Stimulated activated CD4-positive, alpha-beta T cell treated with anti-CD3 and anti-CD28 coated beads, Interleukin-15, amount 100 ng/mL, for 24 hours (primary cell): Measurements from ENCODE around the gene ITSN1.
"Not testable (repeated sequence)": the region's sequence is repeated elsewhere in the genome, so short reads cannot be mapped to it uniquely, and the experiment has no call there.

Experiments
- DNase-seq: peaks from one replicate; pipeline ENCODE4 v3.0.0-alpha.2; 2020

Gene ITSN1

DNA sequence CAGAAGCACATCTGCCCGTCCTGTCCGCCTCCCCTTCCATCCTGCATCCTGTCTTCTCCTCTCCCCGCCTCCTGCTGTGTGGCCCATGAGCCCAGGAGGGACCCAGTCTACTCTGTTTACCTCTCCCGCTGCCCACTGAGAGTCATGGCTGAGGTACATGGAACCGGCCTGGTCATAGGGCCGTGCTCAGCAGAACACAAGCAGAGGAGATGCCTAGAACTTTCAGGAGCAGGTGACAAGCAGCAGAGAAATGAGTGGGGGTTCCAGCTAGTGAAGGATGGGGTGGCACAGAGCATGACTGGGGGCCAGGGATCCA is 202.5 kb downstream of the ITSN1 start:
- DNase-seq: no peak

GRCh38 chr21:33846141-33846540 is 203.8 kb downstream of the ITSN1 start:
- DNase-seq: no peak

- DNase-seq: no peak
Measured at GRCh38 chr21:33847588-33848248, 205.4 kb downstream of the ITSN1 start.

GRCh38 chr21:33848249-33848953 is 206.1 kb downstream of the ITSN1 start:
- no peak for DNase-seq

DNA sequence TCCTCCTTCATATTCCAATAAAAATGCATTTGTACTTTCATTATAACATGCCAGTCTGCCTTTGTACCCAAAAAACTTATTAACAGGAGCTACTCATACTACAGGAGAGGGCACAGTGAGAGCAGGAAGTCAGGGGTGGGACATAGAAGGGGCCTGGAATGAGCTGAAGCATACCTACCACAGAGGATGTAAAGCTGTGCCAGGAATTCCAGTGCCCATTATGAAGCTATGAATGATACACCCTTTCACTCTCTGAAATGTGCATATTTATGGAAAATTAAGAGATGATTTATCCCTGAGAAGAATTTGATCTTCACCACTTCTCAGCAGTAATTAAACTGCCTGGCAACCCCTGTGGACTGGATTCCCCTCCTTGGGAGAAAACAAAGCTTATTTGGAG is 207.5 kb downstream of the ITSN1 start:
- DNase-seq: no peak

DNA sequence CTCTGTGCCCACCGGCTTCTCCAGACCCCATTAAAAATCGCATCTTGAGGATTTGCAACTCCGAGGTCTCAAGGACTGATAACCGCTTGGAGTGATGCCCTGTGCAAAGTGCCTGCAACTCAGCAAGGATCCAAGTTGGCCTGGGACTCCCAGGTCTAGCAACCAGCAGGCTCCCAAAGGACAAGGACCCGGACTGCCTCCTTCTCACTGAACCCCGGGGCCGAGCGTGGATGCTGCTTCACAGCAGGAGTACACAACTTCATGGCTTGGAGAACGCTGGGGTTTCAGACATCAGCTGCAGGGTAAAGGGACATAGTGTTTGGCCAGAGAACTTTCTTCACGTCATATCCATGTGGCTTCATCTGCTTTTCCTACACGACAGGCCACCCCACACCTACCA is 208.1 kb downstream of the ITSN1 start:
- no peak for DNase-seq

DNA sequence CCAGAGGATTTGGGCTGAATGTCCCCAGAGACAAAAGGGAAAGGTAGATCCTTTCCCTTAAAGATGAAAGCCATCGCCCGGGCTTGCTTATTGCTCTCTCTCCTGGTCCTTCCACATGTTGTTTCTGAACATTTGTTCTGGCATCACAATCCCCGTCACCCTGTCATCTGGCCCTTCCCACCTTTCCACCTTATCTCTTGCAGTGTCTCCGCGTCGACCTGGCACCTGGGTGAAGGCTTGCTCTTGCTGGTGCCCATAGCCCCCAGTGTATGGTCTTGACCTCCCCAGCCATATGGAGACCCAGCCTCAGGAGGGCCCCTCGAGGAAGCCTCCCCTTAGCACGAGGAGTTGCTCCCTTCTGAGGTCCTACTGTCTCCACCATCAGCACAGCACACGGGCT is 208.7 kb downstream of the ITSN1 start:
- no peak for DNase-seq

DNA sequence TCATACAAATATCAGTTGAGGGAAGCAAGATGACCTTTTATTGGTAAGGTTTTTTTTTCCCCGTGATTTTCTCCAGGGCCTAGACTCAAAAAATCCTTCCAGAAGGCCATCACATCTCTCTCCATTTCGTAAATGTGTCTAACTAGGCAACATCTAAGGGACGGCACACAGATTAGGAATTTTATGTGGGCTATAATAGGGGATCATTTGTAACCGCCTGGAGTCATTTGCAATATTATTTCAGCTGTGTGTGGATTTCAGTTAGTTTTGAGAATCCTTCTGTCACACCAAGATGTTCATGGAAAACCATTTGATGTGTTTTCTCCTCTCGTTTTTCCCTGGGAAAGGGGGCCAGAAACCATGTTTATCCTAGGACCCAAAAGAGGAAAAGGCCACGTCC is 210.2 kb downstream of the ITSN1 start:
- no peak for DNase-seq

GRCh38 chr21:33854604-33855003 is 212.3 kb downstream of the ITSN1 start:
- DNase-seq: no peak

DNA sequence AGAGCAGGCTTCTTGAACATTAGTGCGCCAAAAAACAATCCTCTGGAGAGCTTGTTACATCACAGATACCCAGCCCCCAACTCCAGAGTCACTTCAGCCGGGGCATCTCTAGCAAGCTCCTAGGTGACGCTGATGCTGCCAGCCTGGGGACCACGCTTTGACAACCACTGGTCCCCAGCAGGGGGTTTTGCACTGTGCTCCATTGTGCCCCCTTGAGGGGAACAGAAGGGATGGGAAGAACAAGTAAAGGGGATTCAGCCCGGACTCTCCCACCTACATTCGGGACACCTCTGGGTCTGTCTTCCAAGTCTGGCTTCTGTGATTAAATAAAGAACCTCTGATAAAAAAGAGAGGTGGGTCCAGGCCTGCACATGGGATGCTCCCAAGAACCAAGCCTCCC is 212.9 kb downstream of the ITSN1 start:
- no peak for DNase-seq

- DNase-seq: no peak
Measured at GRCh38 chr21:33856893-33857527, 214.7 kb downstream of the ITSN1 start.

DNA sequence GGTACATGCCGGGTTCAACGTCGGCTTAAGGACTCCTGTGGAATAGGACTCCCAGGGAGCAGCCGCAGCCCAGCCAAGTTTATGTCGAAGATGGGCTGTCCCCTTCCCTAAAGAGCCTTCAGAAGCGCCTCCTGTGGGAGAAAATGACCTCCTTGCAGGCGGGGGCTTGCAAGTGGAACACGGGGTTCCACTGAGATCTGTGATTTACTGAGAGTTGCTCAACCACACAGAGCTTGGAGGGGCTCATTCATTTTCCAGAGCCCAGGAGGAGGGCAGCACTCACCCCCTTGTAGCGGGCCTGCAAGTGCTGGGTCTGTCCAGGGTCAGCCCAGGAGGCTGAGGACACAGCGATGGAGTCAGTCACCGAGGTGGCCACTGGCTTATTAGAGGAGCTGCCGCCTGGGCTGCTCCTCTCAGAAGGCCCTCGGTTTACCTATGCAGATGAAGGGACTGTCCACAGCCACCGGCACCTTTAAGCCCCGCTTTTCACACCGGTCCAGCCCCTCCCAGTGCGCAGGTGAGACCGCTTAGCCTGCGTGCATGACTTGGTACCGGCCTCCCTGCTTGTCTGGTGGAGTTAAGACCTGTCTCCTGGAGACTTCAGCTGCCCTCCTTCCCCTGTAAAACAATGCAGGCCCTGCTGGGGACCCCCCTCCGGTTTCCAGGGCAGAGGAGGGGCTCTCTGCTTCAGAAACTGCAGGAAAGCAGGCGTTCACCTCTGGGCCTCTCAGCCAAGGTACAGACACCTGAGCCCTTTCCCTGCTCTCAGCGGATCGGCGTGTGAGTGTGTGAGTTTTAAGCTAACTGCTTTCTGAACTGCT is 215.8 kb downstream of the ITSN1 start:
- DNase-seq: no peak

DNA sequence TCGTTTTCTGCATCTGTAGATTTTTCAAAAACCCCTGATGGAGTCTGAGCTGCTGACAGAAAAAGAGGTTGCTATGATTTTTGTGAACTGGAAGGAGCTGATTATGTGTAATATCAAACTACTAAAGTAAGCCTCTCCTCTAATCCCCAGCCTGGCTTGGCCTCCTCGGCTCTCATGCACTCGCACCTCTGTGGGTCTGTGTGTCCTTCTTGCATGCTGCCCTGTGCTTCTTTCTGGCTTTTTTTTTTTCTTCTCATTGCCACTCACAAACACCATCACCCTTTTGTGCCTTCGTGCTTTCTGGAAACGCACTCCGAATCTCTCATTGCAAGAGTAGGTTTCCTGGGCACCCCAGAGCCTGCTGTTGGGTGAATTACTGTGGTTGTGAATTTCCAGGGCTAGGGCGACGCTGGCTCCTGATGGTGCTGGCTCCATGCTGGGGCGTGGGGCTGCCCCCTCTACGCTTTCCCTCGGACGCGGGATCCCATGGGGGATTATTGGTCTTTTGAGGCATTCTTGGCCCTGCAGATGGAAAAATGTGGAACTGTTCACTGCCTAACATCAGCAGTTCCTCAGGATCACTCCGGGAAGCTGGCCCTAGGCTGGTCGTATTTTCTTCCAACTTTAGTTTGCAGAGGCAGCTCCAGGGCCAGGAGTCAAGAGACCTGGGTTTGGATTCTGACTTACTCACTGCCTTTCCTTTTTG is 216.5 kb downstream of the ITSN1 start:
- no peak for DNase-seq

DNA sequence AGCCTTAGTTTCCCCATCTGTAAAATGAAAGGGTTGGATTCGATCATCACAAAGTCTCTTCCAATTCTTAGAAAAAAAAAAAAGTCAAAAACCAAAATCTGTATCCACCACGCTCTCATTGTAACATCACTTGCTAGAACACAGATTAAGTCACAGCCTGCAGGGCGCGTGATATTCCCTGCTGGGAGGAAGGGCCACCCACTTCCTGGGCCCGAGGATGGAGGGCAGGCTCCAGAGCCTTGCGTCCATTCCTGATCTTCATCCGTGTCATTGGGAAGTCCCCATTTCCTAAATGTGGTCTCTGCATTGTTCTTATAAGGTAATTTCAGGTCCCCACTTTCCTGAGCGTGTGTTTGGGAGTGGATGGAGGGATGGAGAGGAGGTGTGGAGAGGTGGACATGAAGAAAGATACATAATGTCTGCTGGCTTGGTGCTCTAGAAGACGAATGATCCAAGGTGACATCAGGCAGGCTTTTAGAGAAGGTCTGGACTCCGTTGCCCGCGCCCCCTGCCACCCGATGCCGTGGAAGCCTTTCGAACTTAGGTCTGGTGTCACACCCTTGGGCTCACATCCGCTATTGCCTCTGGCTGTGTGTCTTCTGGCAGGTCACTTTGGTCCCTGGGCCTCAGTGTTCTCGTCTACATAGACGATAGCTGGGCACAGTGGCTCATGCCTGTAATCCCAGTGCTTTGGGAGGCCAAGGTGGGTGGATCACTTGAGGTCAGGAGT is 217.2 kb downstream of the ITSN1 start:
- DNase-seq: no peak

GRCh38 chr21:33860332-33860879 is 218.1 kb downstream of the ITSN1 start:
- no peak for DNase-seq

- DNase-seq: no peak
Measured at GRCh38 chr21:33861125-33861524, 218.8 kb downstream of the ITSN1 start.

DNA sequence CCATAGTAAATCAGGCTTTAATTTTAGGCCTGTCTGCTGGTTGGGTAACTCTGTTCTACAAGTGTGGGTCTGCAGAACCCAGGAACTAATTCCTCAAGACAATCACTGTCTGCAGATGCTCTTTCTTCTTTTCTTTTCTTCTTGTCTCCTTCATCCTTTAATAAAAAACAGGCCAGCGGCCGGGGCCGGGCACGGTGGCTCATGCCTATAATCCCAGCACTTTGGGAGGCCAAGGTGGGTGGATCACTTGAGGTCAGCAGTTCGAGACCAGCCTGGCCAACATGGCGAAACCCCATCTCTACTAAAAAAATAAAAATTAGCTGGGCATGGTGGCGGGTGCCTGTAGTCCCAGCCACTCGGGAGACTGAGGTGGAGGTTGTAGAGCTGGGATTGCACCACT is 220.9 kb downstream of the ITSN1 start:
- DNase-seq: not testable (repeated sequence)

DNA sequence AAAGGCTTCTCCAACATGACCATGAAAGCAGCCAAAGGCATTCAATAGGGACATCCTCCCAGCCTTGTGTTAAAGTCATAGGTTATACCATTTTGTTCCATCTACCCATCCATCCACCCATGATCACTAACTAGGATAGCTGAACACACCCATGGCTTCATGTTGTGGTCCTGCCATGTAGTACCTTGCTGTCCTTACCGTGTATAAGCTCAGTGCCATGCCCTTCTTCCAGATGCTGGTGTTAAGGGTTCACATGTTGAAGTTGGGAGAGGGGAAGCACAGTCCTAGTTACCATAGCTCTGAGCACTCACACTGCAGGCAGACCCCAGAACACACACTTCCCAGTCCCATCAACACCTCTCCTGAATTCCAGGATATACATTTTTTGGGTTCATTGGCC is 221.8 kb downstream of the ITSN1 start:
- DNase-seq: no peak

GRCh38 chr21:33865176-33865575 is 222.9 kb downstream of the ITSN1 start:
- no peak for DNase-seq

DNA sequence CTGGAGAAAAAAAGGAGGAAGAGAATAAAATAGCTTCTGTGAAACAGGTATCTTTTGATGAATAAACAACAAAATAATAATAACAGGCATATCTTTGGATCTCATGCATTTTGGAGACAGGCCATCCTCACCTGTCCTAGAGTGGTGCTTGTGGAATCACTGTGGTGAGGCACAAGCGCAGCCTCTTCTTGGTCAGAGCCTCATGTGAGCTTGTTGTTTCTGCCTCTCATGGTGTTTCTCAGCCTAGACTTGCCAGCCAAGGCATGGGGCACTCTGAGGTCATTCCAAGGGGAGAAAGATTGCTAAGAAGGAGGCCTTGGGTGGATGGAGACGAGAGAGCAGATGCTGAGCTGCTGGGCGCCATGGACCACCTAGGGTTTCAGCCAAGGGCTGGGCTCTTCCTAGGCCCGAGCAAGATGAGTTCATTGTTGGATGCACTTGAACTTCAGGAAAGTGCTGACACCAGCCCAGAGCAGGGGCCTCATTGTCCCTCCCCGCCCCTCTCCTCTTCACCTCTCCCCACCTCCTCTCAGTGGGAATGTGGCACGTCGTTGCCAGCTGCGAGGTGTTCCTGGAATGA is 223.8 kb downstream of the ITSN1 start:
- no peak for DNase-seq

DNA sequence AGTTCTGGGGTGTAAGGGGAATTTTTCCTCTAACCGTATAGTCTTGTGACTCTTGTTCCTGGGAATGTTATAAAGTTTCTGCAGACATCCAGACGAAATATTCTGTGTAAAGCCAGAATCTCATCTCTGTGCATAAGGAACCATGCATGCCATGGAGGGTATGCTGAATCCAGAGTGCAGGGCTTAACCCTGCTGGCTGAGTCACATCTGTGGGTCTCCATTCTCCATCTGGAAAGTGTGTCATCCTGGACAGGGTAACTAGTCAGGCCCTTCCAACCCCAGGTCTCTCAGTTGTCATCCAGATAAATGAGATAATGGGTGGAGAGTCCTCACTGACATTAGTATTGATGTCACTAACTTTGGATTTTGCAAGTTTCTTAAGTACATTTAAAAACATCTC is 224.5 kb downstream of the ITSN1 start:
- no peak for DNase-seq

DNA sequence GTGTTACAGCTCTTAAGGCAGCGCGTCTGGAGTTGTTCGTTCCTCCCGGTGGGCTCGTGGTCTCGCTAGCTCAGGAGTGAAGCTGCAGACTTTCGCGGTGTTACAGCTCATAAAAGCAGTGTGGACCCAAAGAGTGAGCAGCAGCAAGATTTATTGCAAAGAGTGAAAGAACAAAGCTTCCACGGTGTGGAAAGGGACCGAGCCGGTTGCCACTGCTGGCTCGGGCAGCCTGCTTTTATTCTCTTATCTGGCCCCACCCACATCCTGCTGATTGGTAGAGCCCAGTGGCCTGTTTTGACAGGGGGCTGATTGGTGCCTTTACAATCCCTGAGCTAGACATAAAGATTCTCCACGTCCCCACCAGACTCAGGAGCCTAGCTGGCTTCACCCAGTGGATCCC is 225.6 kb downstream of the ITSN1 start:
- not testable (repeated sequence) for DNase-seq
